HCT116 (cell line): Measurements from ENCODE around the gene SMCO1. TPM values are rescaled to one million over a fixed set of nuclear protein-coding genes. Genes with fewer than 3 reads are reported as not detected.
A peak's percentile ranks its signal among the peaks of the same experiment; 100 is the strongest.

Experiments used
- ATAC-seq: fragments of 200-7000 bp; cut with Tn5 transposase; 2 replicates; pipeline ENCODE4 v1.9.1; 2020; ENCODE audit warnings: mild to moderate bottlenecking, moderate library complexity
- BruUV-seq: library from RNA; stranded (reverse); fragments of 400-500 nt; replicated peaks from 2 replicates; lab custom pipeline; 2021; lab: Mats Ljungman, UMichigan
- CTCF ChIA-PET: fragments of 300-600 bp; sonication (Branson Sonifier 250); formaldehyde crosslinking; loops from one replicate; lab custom pipeline; 2021; ENCODE audit warnings: antibody characterized with exemption; lab: Charles Lee
- POLR2A ChIA-PET: fragments of 300-600, 350-600 bp; sonication (Branson Sonifier 250); formaldehyde crosslinking; loops from one replicate; lab custom pipeline; 2021; ENCODE audit warnings: antibody characterized with exemption; lab: Charles Lee
- RAD21 ChIA-PET, 2 experiments: fragments of 300-600 bp; sonication (Branson Sonifier 250); formaldehyde crosslinking; loops; one replicate each; lab custom pipeline; 2023; ENCODE audit warnings: low total read pairs in 2 of 2; ENCODE audit not compliant: uncharacterized antibody in 2 of 2, unreplicated experiment in 2 of 2, low non-redundant PET in 1 of 2; lab: Charles Lee
- DNase-seq: peaks from one replicate; pipeline ENCODE4 v3.0.0-alpha.2; 2010; ENCODE audit warnings: low read depth, low spot score
- H2AFZ ChIP-seq: fragments of 200-600 bp; shearing (Covaris generic), sonication (generic); 2 replicates; pipeline ENCODE4 v1.6.1; 2017; ENCODE audit warnings: low read depth, mixed run types, mixed read lengths, antibody characterized with exemption, low read length; ENCODE audit not compliant: poor library complexity, severe bottlenecking
- H3K27ac ChIP-seq: 2 replicates; pipeline ENCODE4 v1.5.1; 2012; ENCODE audit warnings: low read depth, low read length
- H3K27me3 ChIP-seq: fragments of 200-600 bp; sonication (generic); 2 replicates; pipeline ENCODE4 v1.6.1; 2016; ENCODE audit warnings: mixed run types, low read length, mixed read lengths; ENCODE audit not compliant: insufficient read depth
- H3K36me3 ChIP-seq, 2 experiments: fragments of 200-500 bp in 1 of 2; fragments of 200-600 bp in 1 of 2; sonication (Bioruptor generic) in 1 of 2; sonication (generic) in 1 of 2; 2 replicates each; pipeline versions ENCODE4 v1.5.1 to v1.6.1; 2014 to 2016; ENCODE audit warnings: low read length in 2 of 2, inconsistent platforms in 1 of 2, mixed read lengths in 1 of 2, mixed run types in 1 of 2; ENCODE audit not compliant: insufficient read depth in 2 of 2, control insufficient read depth in 1 of 2
- H3K4me1 ChIP-seq, 2 experiments: fragments of 200-600 bp in 1 of 2; sonication (generic) in 1 of 2; 2 replicates each; pipeline versions ENCODE4 v1.5.1 to v1.6.1; 2012 to 2017; ENCODE audit warnings: low read length in 2 of 2, inconsistent platforms in 1 of 2, mild to moderate bottlenecking in 1 of 2, mixed read lengths in 1 of 2, mixed run types in 1 of 2, moderate library complexity in 1 of 2; ENCODE audit not compliant: insufficient read depth in 2 of 2, control insufficient read depth in 1 of 2
- H3K4me2 ChIP-seq: fragments of 200-600 bp; sonication (generic); 2 replicates; pipeline ENCODE4 v1.6.1; 2017; ENCODE audit warnings: mixed run types, low read length, mixed read lengths
- H3K4me3 ChIP-seq, 2 experiments: fragments of 200-600 bp in 1 of 2; sonication (generic) in 1 of 2; replicated peaks in 1 of 2; 2 replicates each; pipeline ENCODE4 v1.5.1; 2011 to 2016; ENCODE audit warnings: low read length in 2 of 2, control low read depth in 1 of 2, low read depth in 1 of 2, mild to moderate bottlenecking in 1 of 2, mixed read lengths in 1 of 2, mixed run types in 1 of 2
- H3K79me2 ChIP-seq: fragments of 200-600 bp; sonication (generic); 2 replicates; pipeline ENCODE4 v1.6.1; 2017; ENCODE audit warnings: mild to moderate bottlenecking, mixed run types, low read length, moderate library complexity, mixed read lengths; ENCODE audit not compliant: insufficient read depth
- H3K9ac ChIP-seq: fragments of 200-600 bp; sonication (generic); 2 replicates; pipeline ENCODE4 v1.6.1; 2016; ENCODE audit warnings: low read length, mixed read lengths
- H3K9me2 ChIP-seq: fragments of 200-600 bp; sonication (generic), shearing (Covaris generic); 2 replicates; pipeline ENCODE4 v1.6.1; 2017; ENCODE audit warnings: mixed run types, mild to moderate bottlenecking, moderate library complexity; ENCODE audit not compliant: insufficient read depth
- H3K9me3 ChIP-seq, 2 experiments: fragments of 200-500 bp in 1 of 2; fragments of 200-600 bp in 1 of 2; sonication (Bioruptor generic) in 1 of 2; sonication (generic) in 1 of 2; 2 replicates each; pipeline ENCODE4 v1.6.1; 2014 to 2017; ENCODE audit warnings: low read length in 2 of 2, mixed read lengths in 2 of 2, inconsistent platforms in 1 of 2, low read depth in 1 of 2, mild to moderate bottlenecking in 1 of 2, mixed run types in 1 of 2, moderate library complexity in 1 of 2; ENCODE audit not compliant: control insufficient read depth in 1 of 2, insufficient read depth in 1 of 2
- H4K20me1 ChIP-seq: fragments of 200-600 bp; sonication (generic), shearing (Covaris generic); 2 replicates; pipeline ENCODE4 v1.6.1; 2017; ENCODE audit warnings: mixed run types, mild to moderate bottlenecking, moderate library complexity; ENCODE audit not compliant: insufficient read depth
- EGR1 ChIP-seq: IDR thresholded peaks from 2 replicates; pipeline ENCODE4 v1.6.1; 2012; ENCODE audit warnings: low read depth
- FOSL1 ChIP-seq: IDR thresholded peaks from 2 replicates; pipeline ENCODE4 v1.6.1; 2012; ENCODE audit warnings: low read depth
- JUND ChIP-seq: IDR thresholded peaks from 2 replicates; pipeline ENCODE4 v1.6.1; 2012
- MAX ChIP-seq: IDR thresholded peaks from 2 replicates; pipeline ENCODE4 v1.6.1; 2012
- POLR2AphosphoS5 ChIP-seq: IDR thresholded peaks from 2 replicates; pipeline ENCODE4 v1.6.1; 2011; ENCODE audit warnings: mild to moderate bottlenecking, low read depth, low read length, moderate library complexity
- RAD21 ChIP-seq: IDR thresholded peaks from 2 replicates; pipeline ENCODE4 v1.6.1; 2012; ENCODE audit warnings: low read depth, mild to moderate bottlenecking
- SP1 ChIP-seq: IDR thresholded peaks from 2 replicates; pipeline ENCODE4 v1.6.1; 2012; ENCODE audit warnings: low read depth
- YY1 ChIP-seq: IDR thresholded peaks from 2 replicates; pipeline ENCODE4 v1.6.1; 2011; ENCODE audit warnings: low read length, low read depth, moderate library complexity, mild to moderate bottlenecking; ENCODE audit not compliant: insufficient replicate concordance; ENCODE audit errors: extremely low read depth
- ZNF274 ChIP-seq: fragments of 200-500 bp; sonication (Bioruptor generic); IDR thresholded peaks from 2 replicates; pipeline ENCODE4 v1.6.1; 2014; ENCODE audit warnings: mild to moderate bottlenecking, low read depth, low read length, inconsistent platforms
- intact Hi-C: fragments of 100-400 bp; cut with micrococcal nuclease; formaldehyde crosslinking; loops from 2 replicates; pipeline ENCODE4 v1.10.0; 2022
- total RNA-seq: library from RNA; stranded (reverse); gene quantifications from one replicate; pipeline ENCODE4 v1.2.1, GENCODE V29; 2021; ENCODE audit not compliant: unreplicated experiment

SMCO1 gene
- total RNA-seq, 1 experiment from 2014 or later: not detected

GRCh38 chr3:196563721-196564225, 48.6 kb upstream of the SMCO1 start:
- Histone ChIP-seq H3K9ac (peak overlapping the region; percentile 47), H3K79me2 (peaks cover 55% of the 10 kb centered on the region), H3K4me1 (peaks cover 13 to 33% of the 10 kb centered on the region in 2 experiments), H3K9me2 (no peaks in the 10 kb centered on the region), H4K20me1 (no peaks in the 10 kb centered on the region), H3K27ac (peak overlapping the region; percentile 66), H3K36me3 (no peaks in the 10 kb centered on the region; a peak in 1 of 4 replicates)
- CTCF ChIA-PET: no interaction called here
- RAD21 ChIA-PET: no interaction called here
- peak; percentile 47 for DNase-seq
- TF ChIP-seq FOSL1 (peak; percentile 45), YY1 (no peak), EGR1 (peak; percentile 32; the same call in 1 of the 2 replicates), ZNF274 (no peak), RAD21 (0 out of 2 replicates have a peak, but pooled peaks have one; percentile 5), JUND (no peak), MAX (no peak), SP1 (peak; percentile 38; the same call in 1 of the 2 replicates)
- TF ChIP-seq, all 23 proteins: peak for 4
- peak overlapping the region; percentile 58 for H3K4me2 ChIP-seq
- POLR2A ChIA-PET: no interaction called here
- no peaks in the 10 kb centered on the region for H3K9me3 ChIP-seq
- no peak for ATAC-seq
- H2AFZ ChIP-seq: no peak overlapping the region
- peak overlapping the region; percentile 17 to 23; a peak in 3 of 4 replicates for H3K4me3 ChIP-seq
- intact Hi-C loops: no loop called here
- H3K27me3 ChIP-seq: no peaks in the 10 kb centered on the region
- no TSS peak for BruUV-seq

GRCh38 chr3:196559826-196560225, 44.7 kb upstream of the SMCO1 start:
- CTCF ChIA-PET: no interaction called here
- Histone ChIP-seq H3K27me3 (no peaks in the 10 kb centered on the region), H3K4me2 (no peak overlapping the region), H3K36me3 (no peaks in the 10 kb centered on the region; a peak in 1 of 4 replicates), H3K27ac (no peak overlapping the region), H3K4me1 (peaks cover 8 to 22% of the 10 kb centered on the region in 2 experiments), H2AFZ (no peak overlapping the region), H3K9me2 (no peaks in the 10 kb centered on the region), H3K4me3 (no peak overlapping the region), H4K20me1 (no peaks in the 10 kb centered on the region), H3K79me2 (peaks cover 29% of the 10 kb centered on the region), H3K9me3 (no peaks in the 10 kb centered on the region), H3K9ac (no peak overlapping the region)
- intact Hi-C loops: no loop called here
- ATAC-seq (no peak), DNase-seq (no peak)
- RAD21 ChIA-PET: no interaction called here
- BruUV-seq: no TSS peak
- TF ChIP-seq JUND: no peak
- TF ChIP-seq POLR2AphosphoS5: no peak
- POLR2A ChIA-PET: no interaction called here
